Lower leg skin (tissue), 4 donors: ENCODE results near the gene LGR4. TPM values are rescaled to one million over a fixed set of nuclear protein-coding genes. Genes with fewer than 3 reads are reported as not detected.

Experiments used
- DNase-seq, 2 donors: peaks; one replicate each; pipeline ENCODE4 v3.0.0-alpha.2; 2019; ENCODE audit warnings: low spot score in 2 of 2
- H3K4me3 ChIP-seq: fragments of 200-600 bp; sonication (generic); 2 replicates; pipeline ENCODE4 v1.5.1; 2017; ENCODE audit warnings: mild to moderate bottlenecking, low read depth; ENCODE audit not compliant: poor library complexity, severe bottlenecking
- CTCF ChIP-seq, 3 donors: fragments of 450-650 bp; IDR thresholded peaks; one replicate each; pipeline ENCODE4 v1.5.1; 2016; ENCODE audit warnings: antibody characterized with exemption in 3 of 3, mild to moderate bottlenecking in 3 of 3, moderate library complexity in 2 of 3
- POLR2A ChIP-seq, 2 donors: fragments of 450-650 bp; IDR thresholded peaks; one replicate each; pipeline ENCODE4 v1.6.1; 2016 to 2017; ENCODE audit warnings: antibody characterized with exemption in 2 of 2, mild to moderate bottlenecking in 1 of 2, moderate library complexity in 1 of 2
- WGBS, 2 donors: methylation state at CpG; one replicate each; pipeline ENCODE4 v1.1.5; 2018; 5-methylcytosine and 5-hydroxymethylcytosine counted together
- intact Hi-C: fragments of 100-400 bp; cut with DNase I; formaldehyde crosslinking; loops from one replicate; pipeline ENCODE4 v1.15.0; 2023; ENCODE audit warnings: low total_unique reads
- total RNA-seq, 4 donors: library from RNA; depleted of rRNA; stranded (reverse); fragments of >200 nt; gene quantifications; one replicate each; pipeline ENCODE4 v1.1.0, GENCODE V29; 2016

LGR4 gene
- total RNA-seq, 4 donors from 2014 or later, result 32.0 to 70.2 (median 50.4) TPM

GRCh38 chr11:27497284-27497866 lies 24.8 kb upstream of the LGR4 start:
- TF ChIP-seq CTCF (IDR thresholded peaks at IDR 0.05), result no peak
- no peak for TF ChIP-seq POLR2A (IDR thresholded peaks at IDR 0.05)
- no peak for DNase-seq
- H3K4me3 ChIP-seq, result no peak overlapping the region
- intact Hi-C loops, result no loop called here

- no peak for DNase-seq
- intact Hi-C loops, result no loop called here
- WGBS, 2 donors, result 26 to 31% methylated on average over 1 of the region's 1 CpG
- TF ChIP-seq CTCF (IDR thresholded peaks at IDR 0.05) (no peak), POLR2A (IDR thresholded peaks at IDR 0.05) (no peak)
- no peak overlapping the region for H3K4me3 ChIP-seq
Observed at GRCh38 chr11:27496461-27496860, 23.9 kb upstream of the LGR4 start.

GRCh38 chr11:27495710-27496300 lies 23.2 kb upstream of the LGR4 start:
- 72% methylated on average over 1 of the region's 1 CpG for WGBS, 2 donors
- TF ChIP-seq POLR2A (IDR thresholded peaks at IDR 0.05), result no peak
- no peak for TF ChIP-seq CTCF (IDR thresholded peaks at IDR 0.05)
- intact Hi-C loops, result no loop called here

GRCh38 chr11:27489092-27489491 lies 16.5 kb upstream of the LGR4 start:
- 92% methylated on average over 5 of the region's 5 CpGs for WGBS, 2 donors
- H3K4me3 ChIP-seq, result no peak overlapping the region
- TF ChIP-seq CTCF (IDR thresholded peaks at IDR 0.05) (no peak), POLR2A (IDR thresholded peaks at IDR 0.05) (no peak)
- DNase-seq, result no peak
- intact Hi-C loops, result loop anchor here (5.0 kb wide), 1 partner anchor 307 kb away; no protein-coding TSS in a partner anchor

More at GRCh38 chr11:27495710-27496300, 23.2 kb upstream of the LGR4 start:
- DNase-seq, result no peak
- no peak overlapping the region for H3K4me3 ChIP-seq

GRCh38 chr11:27487706-27488105 lies 15.1 kb upstream of the LGR4 start:
- H3K4me3 ChIP-seq, result no peak overlapping the region
- TF ChIP-seq POLR2A (IDR thresholded peaks at IDR 0.05) (no peak), CTCF (IDR thresholded peaks at IDR 0.05) (no peak)
- DNase-seq, result no peak
- intact Hi-C loops, result loop anchor here (5.0 kb wide), 1 partner anchor 305 kb away; no protein-coding TSS in a partner anchor
- WGBS, 2 donors, result 81 to 82% methylated on average over 6 of the region's 6 CpGs
